Urothelium cell line (cell line): Measurements from ENCODE around the gene SUGCT.
"Not testable (repeated sequence)": the region's sequence is repeated elsewhere in the genome, so short reads cannot be mapped to it uniquely, and the experiment has no call there.

Source experiments
- DNase-seq: peaks from one replicate; pipeline ENCODE4 v3.0.0; 2011; ENCODE audit warnings: low spot score, mixed read lengths
- FAIRE-seq: peaks from 2 replicates; lab custom pipeline; 2011; peaks lifted over from hg19 to GRCh38; lab: Jason Lieb, UNC

Gene SUGCT

GRCh38 chr7:40243076-40243475, 108.3 kb downstream of the SUGCT start:
- no peak for FAIRE-seq
- no peak for DNase-seq

GRCh38 chr7:40244226-40244625, 109.4 kb downstream of the SUGCT start:
- no peak for DNase-seq

GRCh38 chr7:40248681-40249080, 113.9 kb downstream of the SUGCT start:
- no peak for FAIRE-seq

More at GRCh38 chr7:40244226-40244625, 109.4 kb downstream of the SUGCT start:
- FAIRE-seq: no peak

GRCh38 chr7:40253444-40253843, 118.6 kb downstream of the SUGCT start:
- not testable (repeated sequence) for FAIRE-seq, DNase-seq

More at GRCh38 chr7:40248681-40249080, 113.9 kb downstream of the SUGCT start:
- no peak for DNase-seq

- FAIRE-seq (peak; percentile 32), DNase-seq (no peak)
These were observed 129.1 kb downstream of the SUGCT start for GRCh38 chr7:40263752-40264390.

GRCh38 chr7:40267583-40267982, 132.8 kb downstream of the SUGCT start:
- FAIRE-seq (no peak), DNase-seq (no peak)

GRCh38 chr7:40268810-40269209, 134.0 kb downstream of the SUGCT start:
- FAIRE-seq: not testable (repeated sequence)

GRCh38 chr7:40276061-40276460, 141.3 kb downstream of the SUGCT start:
- FAIRE-seq (no peak), DNase-seq (no peak)

More at GRCh38 chr7:40268810-40269209, 134.0 kb downstream of the SUGCT start:
- DNase-seq: not testable (repeated sequence)

GRCh38 chr7:40279991-40280390, 145.2 kb downstream of the SUGCT start:
- FAIRE-seq (no peak), DNase-seq (no peak)

- no peak for FAIRE-seq
- DNase-seq: no peak
These were observed 148.1 kb downstream of the SUGCT start for GRCh38 chr7:40282858-40283257.

GRCh38 chr7:40283391-40283790, 148.6 kb downstream of the SUGCT start:
- no peak for DNase-seq
- no peak for FAIRE-seq

GRCh38 chr7:40288827-40289226, 154.0 kb downstream of the SUGCT start:
- DNase-seq: no peak
- no peak for FAIRE-seq

- no peak for FAIRE-seq
These were observed 163.0 kb downstream of the SUGCT start for GRCh38 chr7:40297741-40298311.

GRCh38 chr7:40298421-40298820, 163.6 kb downstream of the SUGCT start:
- FAIRE-seq (no peak), DNase-seq (peak; percentile 17)

More at GRCh38 chr7:40297741-40298311, 163.0 kb downstream of the SUGCT start:
- DNase-seq: no peak

GRCh38 chr7:40299097-40299496, 164.3 kb downstream of the SUGCT start:
- peak; percentile 76 for DNase-seq
- FAIRE-seq: peak; percentile 93

GRCh38 chr7:40300146-40300670, 165.4 kb downstream of the SUGCT start:
- FAIRE-seq: peak; percentile 37
- no peak for DNase-seq

- FAIRE-seq: no peak
- DNase-seq: no peak
These were observed 166.8 kb downstream of the SUGCT start for GRCh38 chr7:40301486-40302068.

GRCh38 chr7:40303996-40304395, 169.2 kb downstream of the SUGCT start:
- no peak for DNase-seq
- FAIRE-seq: no peak

GRCh38 chr7:40305229-40305628, 170.4 kb downstream of the SUGCT start:
- no peak for FAIRE-seq
- DNase-seq: no peak

GRCh38 chr7:40306025-40306424, 171.2 kb downstream of the SUGCT start:
- FAIRE-seq (no peak), DNase-seq (no peak)

- DNase-seq (peak; percentile 19), FAIRE-seq (no peak)
These were observed 171.8 kb downstream of the SUGCT start for GRCh38 chr7:40306596-40306995.

GRCh38 chr7:40310258-40310657, 175.5 kb downstream of the SUGCT start:
- no peak for FAIRE-seq
- no peak for DNase-seq
